GM18870 (cell line): ENCODE measurements around the gene TBC1D32.
"Not testable (repeated sequence)": the region's sequence is repeated elsewhere in the genome, so short reads cannot be mapped to it uniquely, and the experiment has no call there.

Source experiments
- ATAC-seq: cut with Tn5 transposase; IDR thresholded peaks from one replicate; pipeline ENCODE4 v1.9.1; 2021; ENCODE audit warnings: moderate library complexity; ENCODE audit not compliant: unreplicated experiment

The TBC1D32 gene

GRCh38 chr6:121134922-121135321, 199.4 kb downstream of the TBC1D32 start:
- no peak for ATAC-seq

GRCh38 chr6:121124600-121124999, 209.7 kb downstream of the TBC1D32 start:
- ATAC-seq = no peak

DNA sequence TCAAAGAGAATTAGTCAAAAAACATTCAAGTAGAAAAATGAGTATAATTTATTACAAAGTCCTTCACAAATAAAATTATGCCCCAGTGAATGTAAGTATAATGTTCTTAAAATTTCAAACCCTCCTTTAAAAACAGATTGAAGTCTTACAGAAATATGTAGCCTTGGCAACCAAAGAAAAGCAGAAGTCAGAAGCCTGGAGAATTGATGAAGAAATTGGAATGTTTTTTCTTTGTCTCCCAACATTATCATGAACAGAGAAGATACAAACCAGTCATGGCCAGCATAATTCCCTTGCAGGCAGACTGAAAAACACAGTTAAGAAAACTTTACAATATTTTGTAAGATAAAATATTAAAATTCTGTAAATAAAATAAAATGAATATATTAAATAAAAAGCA, 221.9 kb downstream of the TBC1D32 start:
- ATAC-seq = no peak

GRCh38 chr6:121110733-121111132, 223.5 kb downstream of the TBC1D32 start:
- no peak for ATAC-seq

GRCh38 chr6:121106962-121107361, 227.3 kb downstream of the TBC1D32 start:
- ATAC-seq = no peak

GRCh38 chr6:121105461-121105860, 228.8 kb downstream of the TBC1D32 start:
- ATAC-seq = no peak

GRCh38 chr6:121093928-121094327, 240.4 kb downstream of the TBC1D32 start:
- ATAC-seq = no peak

DNA sequence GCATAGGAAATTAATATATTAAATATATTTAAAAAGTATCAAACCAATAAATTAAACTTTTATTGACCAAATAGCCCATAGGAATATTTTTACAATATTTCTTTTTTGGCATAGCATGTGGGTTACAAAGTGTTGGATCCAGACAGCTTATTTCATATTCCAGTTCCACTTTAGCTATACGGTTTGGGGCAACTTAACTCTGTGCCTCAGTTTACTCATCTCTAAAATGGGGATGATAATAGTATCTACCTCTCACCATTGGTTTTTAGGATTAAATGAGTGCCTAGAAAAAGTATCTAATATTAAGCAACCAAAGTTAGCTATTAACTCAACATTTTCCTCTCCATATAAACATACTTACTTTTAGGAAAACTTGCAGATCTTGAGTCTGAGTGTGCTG, 243.8 kb downstream of the TBC1D32 start:
- ATAC-seq = no peak

GRCh38 chr6:121086876-121087275, 247.4 kb downstream of the TBC1D32 start:
- ATAC-seq = no peak

DNA sequence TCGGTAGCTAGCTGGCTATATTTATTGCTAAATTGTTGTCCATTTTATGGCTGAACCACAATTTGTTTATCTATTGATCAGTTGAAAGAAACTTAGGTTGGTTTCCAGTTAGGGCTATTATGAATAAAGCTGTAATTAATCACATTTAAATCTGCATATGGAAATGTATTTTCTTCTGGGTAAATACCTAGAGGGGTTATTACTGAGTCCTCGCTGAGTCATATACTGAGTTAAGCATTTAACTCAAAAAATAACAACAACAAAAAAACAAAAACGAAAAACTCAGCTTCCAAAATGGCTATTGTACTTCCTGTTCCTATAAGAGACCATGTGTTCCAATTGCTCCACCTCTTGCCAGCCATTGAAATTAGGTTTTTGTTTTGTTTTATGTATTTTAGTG, 258.2 kb downstream of the TBC1D32 start:
- no peak for ATAC-seq

GRCh38 chr6:121068749-121069148, 265.5 kb downstream of the TBC1D32 start:
- ATAC-seq = not testable (repeated sequence)

DNA sequence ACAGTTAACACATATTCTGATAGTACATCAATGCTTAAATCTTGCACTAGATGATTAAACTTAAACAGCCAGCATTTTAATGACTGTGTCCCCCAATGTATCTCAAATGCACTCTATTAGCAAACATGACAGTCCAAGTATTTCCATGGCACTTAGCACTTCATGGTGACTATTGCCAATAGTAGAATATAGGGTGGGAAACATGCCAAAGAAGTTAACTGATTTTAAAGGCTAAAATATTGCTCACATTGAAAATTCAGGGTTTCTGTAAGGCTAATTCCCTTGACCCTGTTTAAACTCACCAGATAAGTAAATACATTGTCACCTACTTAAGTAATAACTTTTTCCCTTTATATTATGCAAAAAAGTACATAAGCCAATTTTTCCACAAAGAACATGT, 266.9 kb downstream of the TBC1D32 start:
- ATAC-seq = no peak

DNA sequence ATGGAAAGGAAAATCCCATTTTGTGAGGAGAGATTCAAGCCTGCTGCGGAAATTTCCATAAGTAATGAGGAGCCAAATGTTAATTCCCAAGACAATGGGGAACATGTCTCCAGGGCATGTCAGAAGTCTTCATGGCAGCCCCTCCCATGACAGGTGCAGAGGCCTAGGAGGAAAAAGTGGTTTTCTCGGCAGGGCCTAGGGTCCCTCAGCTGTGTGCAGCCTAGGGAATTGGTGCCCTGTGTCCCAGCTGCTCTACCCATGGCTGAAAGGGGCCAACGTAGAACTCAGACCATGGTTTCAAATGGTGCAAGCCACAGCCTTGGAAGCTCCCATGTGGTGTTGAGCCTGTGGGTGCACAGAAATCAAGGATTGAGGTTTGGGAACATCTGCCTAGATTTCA, 269.9 kb downstream of the TBC1D32 start:
- no peak for ATAC-seq

DNA sequence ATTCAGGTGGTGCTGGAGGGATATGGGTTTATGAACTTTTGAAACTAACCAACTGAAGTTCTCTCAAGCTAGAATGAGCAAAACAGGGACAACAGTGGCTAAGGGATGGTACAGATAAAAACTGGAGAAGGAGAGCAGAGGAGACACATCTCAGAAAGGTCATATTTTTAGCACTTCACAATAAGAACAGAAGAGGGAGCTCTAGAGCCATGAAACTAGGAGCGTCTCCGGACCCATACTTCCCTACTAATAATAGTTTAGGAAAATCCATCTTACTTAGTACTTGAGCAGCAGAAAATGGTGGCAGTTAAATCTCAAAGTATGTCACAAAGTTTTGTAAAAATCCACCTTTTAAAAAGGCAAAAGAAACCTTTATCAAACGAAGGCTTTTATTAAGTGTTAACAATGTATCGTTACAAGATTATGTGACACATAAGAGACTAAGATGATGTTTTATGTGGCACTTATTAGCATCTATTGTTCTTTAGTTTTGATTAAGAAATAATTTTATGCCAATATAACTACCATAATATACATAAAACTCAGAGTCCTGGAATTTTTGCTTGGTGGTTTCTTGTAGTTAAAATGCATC, 278.6 kb downstream of the TBC1D32 start:
- ATAC-seq = peak; percentile 86

DNA sequence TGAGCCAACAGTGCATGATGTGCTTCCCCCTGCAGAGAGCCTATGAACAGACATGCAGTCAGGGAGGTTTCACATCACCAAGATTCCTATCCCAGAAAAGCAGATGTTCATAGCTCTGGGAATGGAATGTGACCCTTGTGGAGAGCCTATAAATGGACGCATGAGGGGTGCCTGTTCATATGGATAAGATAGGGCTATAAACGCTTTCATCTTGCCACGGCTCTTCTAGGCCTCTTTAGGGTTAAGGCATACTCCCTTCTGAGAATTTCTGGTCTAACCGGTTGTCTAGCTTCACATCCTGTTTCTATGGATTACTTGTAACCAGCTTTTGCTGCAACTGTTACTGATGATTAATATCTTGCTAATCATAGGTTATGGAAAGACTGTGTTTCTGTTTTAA, 285.7 kb downstream of the TBC1D32 start:
- not testable (repeated sequence) for ATAC-seq

GRCh38 chr6:121044905-121045304, 289.4 kb downstream of the TBC1D32 start:
- not testable (repeated sequence) for ATAC-seq

- not testable (repeated sequence) for ATAC-seq
Measured at GRCh38 chr6:121043706-121044105, 290.6 kb downstream of the TBC1D32 start.

- ATAC-seq = not testable (repeated sequence)
Measured at GRCh38 chr6:121043211-121043610, 291.1 kb downstream of the TBC1D32 start.

GRCh38 chr6:121042766-121043165, 291.5 kb downstream of the TBC1D32 start:
- no peak for ATAC-seq

DNA sequence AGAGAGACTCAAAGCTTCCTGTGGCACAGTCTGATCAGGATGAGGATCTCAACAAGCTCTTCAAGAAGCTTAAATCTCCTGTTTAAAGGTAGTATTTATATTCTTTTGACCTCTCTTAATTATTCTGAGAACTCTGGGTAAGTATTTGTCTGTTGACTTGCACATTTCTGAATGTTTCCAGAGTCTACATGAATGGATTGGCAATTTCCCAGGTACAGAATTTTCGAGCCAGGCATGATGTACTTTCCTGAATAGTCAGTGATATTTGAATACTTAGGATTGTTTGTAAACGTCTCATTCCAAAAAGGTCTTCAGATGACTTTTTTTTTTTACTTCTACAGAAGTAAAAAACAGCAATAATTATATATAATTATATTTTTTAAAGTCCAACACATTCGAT, 293.4 kb downstream of the TBC1D32 start:
- no peak for ATAC-seq

DNA sequence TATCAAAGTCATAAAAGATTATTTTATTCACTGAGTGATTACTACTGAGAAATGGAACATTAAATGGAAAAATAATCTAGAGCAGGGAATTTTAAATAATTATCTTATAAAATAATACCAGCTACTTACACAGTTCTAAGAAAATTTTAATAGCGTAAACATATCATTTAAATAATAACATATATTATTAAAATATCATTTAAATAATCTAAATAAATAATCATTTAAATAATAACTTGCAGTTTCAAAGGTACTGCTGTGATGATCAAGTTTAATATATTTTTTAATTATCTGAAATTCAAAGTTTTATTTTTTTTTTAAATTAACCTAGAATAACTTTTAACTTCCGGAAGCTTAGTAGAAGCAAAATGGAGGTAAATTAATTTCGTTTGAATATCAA, 301.2 kb downstream of the TBC1D32 start:
- ATAC-seq = no peak

GRCh38 chr6:121032268-121033006, 301.8 kb downstream of the TBC1D32 start:
- no peak for ATAC-seq
